ENCODE results near the gene CNN1. TPM values are rescaled to one million over a fixed set of nuclear protein-coding genes. Genes with fewer than 3 reads are reported as not detected.
A peak's percentile ranks its signal among the peaks of the same experiment; 100 is the strongest.

CNN1 gene
- total and polyA plus RNA-seq, 2 of the 13 experiments (the other 11 are each of a cell fraction or from before 2014, with no cell fraction given) = 0.70 to 1.1 TPM

DNA sequence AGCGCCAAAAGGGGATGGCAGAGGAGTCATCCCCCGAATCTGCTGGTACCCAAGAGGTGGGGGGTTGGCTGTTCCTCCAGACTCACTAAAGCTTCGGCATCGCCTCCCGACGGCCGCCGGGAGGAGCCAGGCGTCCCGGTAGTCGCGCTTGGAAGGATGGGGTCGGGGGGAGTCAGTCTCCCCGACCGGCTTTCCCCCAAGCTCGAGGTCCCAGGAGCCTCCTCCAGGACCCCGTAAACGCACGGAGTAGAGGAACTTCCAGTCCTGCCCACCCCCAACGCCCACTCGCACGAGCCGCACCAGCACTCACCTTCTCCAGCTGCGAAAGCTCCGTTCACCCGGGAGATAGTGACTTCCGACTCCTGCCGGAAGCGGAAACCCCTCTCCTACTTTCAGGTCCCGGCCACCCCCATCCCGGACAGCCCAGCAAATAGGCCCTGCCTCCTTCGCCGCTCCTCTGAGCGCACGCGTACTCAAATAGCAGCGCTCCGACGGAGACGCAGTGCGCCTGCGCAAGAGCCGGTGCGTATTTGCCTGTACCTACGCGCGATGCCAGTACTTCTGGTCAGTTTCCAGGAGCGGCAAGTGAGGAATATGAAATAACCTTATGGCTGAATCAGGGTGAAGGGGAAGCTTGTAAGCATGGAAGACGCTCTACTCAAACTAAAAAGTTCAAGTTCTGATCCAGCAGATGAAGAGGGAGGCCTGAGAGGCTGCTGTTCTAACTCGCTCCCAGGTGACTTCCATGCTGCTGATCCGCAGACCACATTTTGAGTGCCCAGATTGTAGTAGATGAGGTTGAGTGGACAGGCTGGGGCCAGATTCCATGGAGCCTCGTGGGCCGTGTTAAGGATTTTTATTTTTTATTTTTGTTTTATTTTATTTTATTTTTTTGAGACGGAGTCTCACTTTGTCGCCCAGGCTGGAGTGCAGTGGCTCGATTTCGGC, 20.5 kb downstream of the CNN1 start, which contains the start of gene ELOF1 (continued):
- TF ChIP-seq, protein P1, sequence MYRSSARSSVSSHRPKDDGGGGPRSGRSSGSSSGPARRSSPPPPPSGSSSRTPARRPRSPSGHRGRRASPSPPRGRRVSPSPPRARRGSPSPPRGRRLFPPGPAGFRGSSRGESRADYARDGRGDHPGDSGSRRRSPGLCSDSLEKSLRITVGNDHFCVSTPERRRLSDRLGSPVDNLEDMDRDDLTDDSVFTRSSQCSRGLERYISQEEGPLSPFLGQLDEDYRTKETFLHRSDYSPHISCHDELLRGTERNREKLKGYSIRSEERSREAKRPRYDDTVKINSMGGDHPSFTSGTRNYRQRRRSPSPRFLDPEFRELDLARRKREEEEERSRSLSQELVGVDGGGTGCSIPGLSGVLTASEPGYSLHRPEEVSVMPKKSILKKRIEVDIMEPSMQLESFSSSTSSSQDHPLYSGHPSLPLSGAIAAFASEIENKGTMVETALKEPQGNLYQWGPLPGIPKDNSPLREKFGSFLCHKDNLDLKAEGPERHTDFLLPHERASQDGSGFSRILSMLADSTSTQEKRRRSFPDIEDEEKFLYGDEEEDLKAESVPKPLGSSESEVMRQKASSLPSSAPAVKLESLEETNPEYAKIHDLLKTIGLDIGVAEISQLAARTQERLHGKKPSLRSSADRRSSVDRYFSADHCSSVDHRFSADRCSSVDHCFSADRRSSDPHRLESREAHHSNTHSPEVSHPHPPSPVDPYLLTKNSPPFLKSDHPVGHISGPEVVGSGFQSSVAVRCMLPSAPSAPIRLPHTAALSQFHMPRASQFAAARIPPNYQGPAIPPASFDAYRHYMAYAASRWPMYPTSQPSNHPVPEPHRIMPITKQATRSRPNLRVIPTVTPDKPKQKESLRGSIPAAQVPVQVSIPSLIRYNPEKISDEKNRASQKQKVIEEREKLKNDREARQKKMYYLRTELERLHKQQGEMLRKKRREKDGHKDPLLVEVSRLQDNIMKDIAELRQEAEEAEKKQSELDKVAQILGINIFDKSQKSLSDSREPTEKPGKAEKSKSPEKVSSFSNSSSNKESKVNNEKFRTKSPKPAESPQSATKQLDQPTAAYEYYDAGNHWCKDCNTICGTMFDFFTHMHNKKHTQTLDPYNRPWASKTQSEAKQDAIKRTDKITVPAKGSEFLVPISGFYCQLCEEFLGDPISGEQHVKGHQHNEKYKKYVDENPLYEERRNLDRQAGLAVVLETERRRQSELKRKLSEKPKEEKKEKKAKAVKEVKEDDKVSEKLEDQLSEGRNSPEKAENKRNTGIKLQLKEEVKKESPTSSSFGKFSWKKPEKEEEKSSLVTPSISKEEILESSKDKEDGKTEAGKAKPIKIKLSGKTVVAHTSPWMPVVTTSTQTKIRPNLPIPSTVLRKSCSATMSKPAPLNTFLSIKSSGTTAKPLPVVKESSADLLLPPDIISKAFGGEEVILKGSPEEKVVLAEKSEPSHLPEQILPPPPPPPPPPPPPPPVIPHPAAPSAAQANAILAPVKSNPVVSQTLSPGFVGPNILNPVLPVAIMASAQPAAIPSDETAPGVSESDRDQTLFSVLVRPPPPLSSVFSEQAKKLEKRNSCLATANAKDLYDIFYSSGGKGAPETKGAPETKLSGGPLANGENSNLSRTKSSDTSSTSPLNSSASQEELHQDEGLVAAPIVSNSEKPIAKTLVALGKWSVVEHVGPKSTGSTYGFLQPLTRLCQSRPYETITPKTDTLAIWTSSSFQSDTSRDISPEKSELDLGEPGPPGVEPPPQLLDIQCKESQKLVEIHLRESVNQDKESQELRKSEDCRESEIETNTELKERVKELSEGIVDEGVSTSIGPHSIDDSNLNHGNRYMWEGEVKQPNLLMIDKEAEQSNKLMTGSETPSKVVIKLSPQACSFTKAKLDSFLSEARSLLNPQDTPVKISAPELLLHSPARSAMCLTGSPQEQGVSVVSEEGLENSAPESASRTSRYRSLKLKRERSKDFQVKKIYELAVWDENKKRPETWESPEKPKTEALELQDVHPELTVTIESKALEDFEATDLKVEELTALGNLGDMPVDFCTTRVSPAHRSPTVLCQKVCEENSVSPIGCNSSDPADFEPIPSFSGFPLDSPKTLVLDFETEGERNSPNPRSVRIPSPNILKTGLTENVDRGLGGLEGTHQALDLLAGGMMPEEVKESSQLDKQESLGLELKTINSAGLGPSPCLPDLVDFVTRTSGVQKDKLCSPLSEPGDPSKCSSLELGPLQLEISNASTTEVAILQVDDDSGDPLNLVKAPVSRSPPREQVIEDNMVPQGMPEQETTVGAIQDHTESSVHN (CRISPR knock-in tag; IDR thresholded peaks at IDR 0.05) = no peak
- no peak for TF ChIP-seq GLI4 (CRISPR knock-in tag; IDR thresholded peaks at IDR 0.05; ENCODE audit: borderline replicate concordance)
- TF ChIP-seq, protein P2, sequence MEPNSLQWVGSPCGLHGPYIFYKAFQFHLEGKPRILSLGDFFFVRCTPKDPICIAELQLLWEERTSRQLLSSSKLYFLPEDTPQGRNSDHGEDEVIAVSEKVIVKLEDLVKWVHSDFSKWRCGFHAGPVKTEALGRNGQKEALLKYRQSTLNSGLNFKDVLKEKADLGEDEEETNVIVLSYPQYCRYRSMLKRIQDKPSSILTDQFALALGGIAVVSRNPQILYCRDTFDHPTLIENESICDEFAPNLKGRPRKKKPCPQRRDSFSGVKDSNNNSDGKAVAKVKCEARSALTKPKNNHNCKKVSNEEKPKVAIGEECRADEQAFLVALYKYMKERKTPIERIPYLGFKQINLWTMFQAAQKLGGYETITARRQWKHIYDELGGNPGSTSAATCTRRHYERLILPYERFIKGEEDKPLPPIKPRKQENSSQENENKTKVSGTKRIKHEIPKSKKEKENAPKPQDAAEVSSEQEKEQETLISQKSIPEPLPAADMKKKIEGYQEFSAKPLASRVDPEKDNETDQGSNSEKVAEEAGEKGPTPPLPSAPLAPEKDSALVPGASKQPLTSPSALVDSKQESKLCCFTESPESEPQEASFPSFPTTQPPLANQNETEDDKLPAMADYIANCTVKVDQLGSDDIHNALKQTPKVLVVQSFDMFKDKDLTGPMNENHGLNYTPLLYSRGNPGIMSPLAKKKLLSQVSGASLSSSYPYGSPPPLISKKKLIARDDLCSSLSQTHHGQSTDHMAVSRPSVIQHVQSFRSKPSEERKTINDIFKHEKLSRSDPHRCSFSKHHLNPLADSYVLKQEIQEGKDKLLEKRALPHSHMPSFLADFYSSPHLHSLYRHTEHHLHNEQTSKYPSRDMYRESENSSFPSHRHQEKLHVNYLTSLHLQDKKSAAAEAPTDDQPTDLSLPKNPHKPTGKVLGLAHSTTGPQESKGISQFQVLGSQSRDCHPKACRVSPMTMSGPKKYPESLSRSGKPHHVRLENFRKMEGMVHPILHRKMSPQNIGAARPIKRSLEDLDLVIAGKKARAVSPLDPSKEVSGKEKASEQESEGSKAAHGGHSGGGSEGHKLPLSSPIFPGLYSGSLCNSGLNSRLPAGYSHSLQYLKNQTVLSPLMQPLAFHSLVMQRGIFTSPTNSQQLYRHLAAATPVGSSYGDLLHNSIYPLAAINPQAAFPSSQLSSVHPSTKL (CRISPR knock-in tag; IDR thresholded peaks at IDR 0.05) = no peak; the same call in 1 of the 2 replicates
- no peak for TF ChIP-seq ZNF256 (CRISPR knock-in tag; conservative IDR thresholded peaks at IDR 0.05)
- no peak for TF ChIP-seq MAF1 (CRISPR knock-in tag; IDR thresholded peaks at IDR 0.05; ENCODE audit: borderline replicate concordance)
- no peak for TF ChIP-seq RARA (CRISPR knock-in tag; IDR thresholded peaks at IDR 0.05)
- TF ChIP-seq, protein P3, sequence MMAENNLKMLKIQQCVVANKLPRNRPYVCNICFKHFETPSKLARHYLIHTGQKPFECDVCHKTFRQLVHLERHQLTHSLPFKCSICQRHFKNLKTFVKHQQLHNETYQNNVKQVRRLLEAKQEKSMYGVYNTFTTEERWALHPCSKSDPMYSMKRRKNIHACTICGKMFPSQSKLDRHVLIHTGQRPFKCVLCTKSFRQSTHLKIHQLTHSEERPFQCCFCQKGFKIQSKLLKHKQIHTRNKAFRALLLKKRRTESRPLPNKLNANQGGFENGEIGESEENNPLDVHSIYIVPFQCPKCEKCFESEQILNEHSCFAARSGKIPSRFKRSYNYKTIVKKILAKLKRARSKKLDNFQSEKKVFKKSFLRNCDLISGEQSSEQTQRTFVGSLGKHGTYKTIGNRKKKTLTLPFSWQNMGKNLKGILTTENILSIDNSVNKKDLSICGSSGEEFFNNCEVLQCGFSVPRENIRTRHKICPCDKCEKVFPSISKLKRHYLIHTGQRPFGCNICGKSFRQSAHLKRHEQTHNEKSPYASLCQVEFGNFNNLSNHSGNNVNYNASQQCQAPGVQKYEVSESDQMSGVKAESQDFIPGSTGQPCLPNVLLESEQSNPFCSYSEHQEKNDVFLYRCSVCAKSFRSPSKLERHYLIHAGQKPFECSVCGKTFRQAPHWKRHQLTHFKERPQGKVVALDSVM (CRISPR knock-in tag; IDR thresholded peaks at IDR 0.05) = no peak
- TF ChIP-seq SALL2 (CRISPR knock-in tag; IDR thresholded peaks at IDR 0.05) = peak; percentile 61
- TF ChIP-seq ZNF790 (CRISPR knock-in tag; IDR thresholded peaks at IDR 0.05; ENCODE audit: borderline replicate concordance) = no peak
- TF ChIP-seq, protein P4, sequence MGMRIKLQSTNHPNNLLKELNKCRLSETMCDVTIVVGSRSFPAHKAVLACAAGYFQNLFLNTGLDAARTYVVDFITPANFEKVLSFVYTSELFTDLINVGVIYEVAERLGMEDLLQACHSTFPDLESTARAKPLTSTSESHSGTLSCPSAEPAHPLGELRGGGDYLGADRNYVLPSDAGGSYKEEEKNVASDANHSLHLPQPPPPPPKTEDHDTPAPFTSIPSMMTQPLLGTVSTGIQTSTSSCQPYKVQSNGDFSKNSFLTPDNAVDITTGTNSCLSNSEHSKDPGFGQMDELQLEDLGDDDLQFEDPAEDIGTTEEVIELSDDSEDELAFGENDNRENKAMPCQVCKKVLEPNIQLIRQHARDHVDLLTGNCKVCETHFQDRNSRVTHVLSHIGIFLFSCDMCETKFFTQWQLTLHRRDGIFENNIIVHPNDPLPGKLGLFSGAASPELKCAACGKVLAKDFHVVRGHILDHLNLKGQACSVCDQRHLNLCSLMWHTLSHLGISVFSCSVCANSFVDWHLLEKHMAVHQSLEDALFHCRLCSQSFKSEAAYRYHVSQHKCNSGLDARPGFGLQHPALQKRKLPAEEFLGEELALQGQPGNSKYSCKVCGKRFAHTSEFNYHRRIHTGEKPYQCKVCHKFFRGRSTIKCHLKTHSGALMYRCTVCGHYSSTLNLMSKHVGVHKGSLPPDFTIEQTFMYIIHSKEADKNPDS (CRISPR knock-in tag; IDR thresholded peaks at IDR 0.05) = no peak

All from HepG2 (cell line).